ENCODE data around the gene TSHR. TPM values are rescaled to one million over a fixed set of nuclear protein-coding genes. Genes with fewer than 3 reads are reported as not detected.

Gene TSHR
- total and polyA plus RNA-seq, 2 of the 13 experiments (the other 11 are each of a cell fraction or from before 2014, with no cell fraction given), result not detected

GRCh38 chr14:81170104-81170828 is 214.8 kb downstream of the TSHR start (continued):
- TF ChIP-seq ZBTB44 (CRISPR knock-in tag; IDR thresholded peaks at IDR 0.05), result no peak
- TF ChIP-seq RXRA (CRISPR knock-in tag; IDR thresholded peaks at IDR 0.05), result peak; percentile 17; the same call in 1 of the 2 replicates
- 0 out of 2 replicates have a peak, but pooled peaks have one; percentile 63 for TF ChIP-seq NFKB2 (CRISPR knock-in tag; IDR thresholded peaks at IDR 0.05; ENCODE audit: borderline replicate concordance)
- 0 out of 2 replicates have a peak, but pooled peaks have one; percentile 32 for TF ChIP-seq ZBTB8A (CRISPR knock-in tag; IDR thresholded peaks at IDR 0.05; ENCODE audit: borderline replicate concordance, low read depth)
- TF ChIP-seq MED1 (CRISPR knock-in tag; IDR thresholded peaks at IDR 0.05), result peak; percentile 18; the same call in 1 of the 2 replicates
- no peak for TF ChIP-seq HNF4G (IDR thresholded peaks at IDR 0.05; ENCODE audit: borderline replicate concordance, low read depth, low read length)
- peak; percentile 41; the same call in 1 of the 2 replicates for TF ChIP-seq HNF4G (CRISPR knock-in tag; IDR thresholded peaks at IDR 0.05; ENCODE audit: borderline replicate concordance, low read depth)
- TF ChIP-seq TSC22D2 (CRISPR knock-in tag; IDR thresholded peaks at IDR 0.05; ENCODE audit: borderline replicate concordance), result 0 out of 2 replicates have a peak, but pooled peaks have one; percentile 19
- peak; percentile 21 for TF ChIP-seq ETV5 (CRISPR knock-in tag; IDR thresholded peaks at IDR 0.05; ENCODE audit: borderline replicate concordance)
- TF ChIP-seq ZBTB49 (CRISPR knock-in tag; IDR thresholded peaks at IDR 0.05; ENCODE audit: borderline replicate concordance), result peak; percentile 21; the same call in 1 of the 2 replicates
- TF ChIP-seq RCOR2 (CRISPR knock-in tag; IDR thresholded peaks at IDR 0.05), result 0 out of 2 replicates have a peak, but pooled peaks have one; percentile 20
- peak; percentile 84 for TF ChIP-seq CTCF (CRISPR knock-in tag; IDR thresholded peaks at IDR 0.05)
- 0 out of 2 replicates have a peak, but pooled peaks have one; percentile 27 for TF ChIP-seq SOX5 (CRISPR knock-in tag; IDR thresholded peaks at IDR 0.05; ENCODE audit: borderline replicate concordance)
- TF ChIP-seq ZNF614 (CRISPR knock-in tag; IDR thresholded peaks at IDR 0.05; ENCODE audit: borderline replicate concordance), result peak; percentile 73; the same call in 1 of the 2 replicates
- TF ChIP-seq NONO (IDR thresholded peaks at IDR 0.05), result no peak
- peak; percentile 50; the same call in 1 of the 2 replicates for TF ChIP-seq NONO (CRISPR knock-in tag; conservative IDR thresholded peaks at IDR 0.05)
- peak; percentile 84 for TF ChIP-seq PHF8 (CRISPR knock-in tag; IDR thresholded peaks at IDR 0.05)
- peak; percentile 74; the same call in 1 of the 2 replicates for TF ChIP-seq ARHGAP35 (CRISPR knock-in tag; IDR thresholded peaks at IDR 0.05; ENCODE audit: borderline replicate concordance)
- TF ChIP-seq ATF5 (CRISPR knock-in tag; IDR thresholded peaks at IDR 0.05; ENCODE audit: low read depth), result 0 out of 2 replicates have a peak, but pooled peaks have one; percentile 73
- TF ChIP-seq KDM4B (CRISPR knock-in tag; IDR thresholded peaks at IDR 0.05), result peak; percentile 18; the same call in 1 of the 2 replicates

Data from HepG2 (cell line).